Stimulated activated CD8-positive, alpha-beta memory T cell treated with anti-CD3 and anti-CD28 coated beads, Interleukin-2, amount 100 ng/mL, for 1 hour (primary cell): Measurements from ENCODE around the gene HENMT1.

Experiments
- DNase-seq, 2 donors: peaks; one replicate each; pipeline ENCODE4 v3.0.0-alpha.2; 2020; ENCODE audit warnings: low read depth in 2 of 2

The HENMT1 gene

DNA sequence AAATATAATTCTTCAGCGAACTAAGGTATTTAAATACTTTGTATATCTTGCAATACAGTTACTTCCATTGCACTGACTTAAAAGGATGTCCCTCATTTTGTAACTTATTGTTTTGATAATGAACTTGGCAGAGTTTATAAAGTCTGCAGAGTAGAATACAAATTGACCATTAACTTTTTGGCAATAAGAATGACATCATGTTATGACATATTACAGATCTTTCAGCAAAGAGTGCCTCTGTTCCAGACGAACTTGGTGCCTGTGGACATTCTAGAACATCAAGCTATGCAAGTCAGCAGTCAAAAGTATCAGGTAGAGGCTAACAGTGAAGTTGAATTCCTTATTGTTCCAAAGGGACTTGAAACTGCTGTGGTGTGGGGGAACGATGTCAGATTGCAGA, 32.9 kb downstream of the HENMT1 start:
- DNase-seq = no peak

DNA sequence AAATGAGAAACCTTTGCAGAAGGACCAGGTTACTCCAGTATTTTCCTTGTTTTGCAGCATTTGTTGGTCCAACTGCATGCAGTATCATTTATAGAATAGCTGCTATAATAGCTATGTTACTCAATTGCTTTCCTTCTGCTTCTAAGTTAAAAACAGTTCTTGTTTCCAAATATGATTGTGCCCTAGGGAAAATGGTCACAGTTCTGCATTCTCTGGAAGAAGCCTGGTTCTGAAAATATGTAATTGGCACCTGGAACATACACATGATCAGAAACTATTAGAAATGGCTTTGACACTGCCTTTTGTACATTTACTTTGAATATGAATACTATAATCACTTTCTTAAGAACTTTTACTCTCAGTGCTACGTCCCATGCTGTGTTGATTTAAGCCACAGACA, 33.6 kb downstream of the HENMT1 start:
- no peak for DNase-seq

DNA sequence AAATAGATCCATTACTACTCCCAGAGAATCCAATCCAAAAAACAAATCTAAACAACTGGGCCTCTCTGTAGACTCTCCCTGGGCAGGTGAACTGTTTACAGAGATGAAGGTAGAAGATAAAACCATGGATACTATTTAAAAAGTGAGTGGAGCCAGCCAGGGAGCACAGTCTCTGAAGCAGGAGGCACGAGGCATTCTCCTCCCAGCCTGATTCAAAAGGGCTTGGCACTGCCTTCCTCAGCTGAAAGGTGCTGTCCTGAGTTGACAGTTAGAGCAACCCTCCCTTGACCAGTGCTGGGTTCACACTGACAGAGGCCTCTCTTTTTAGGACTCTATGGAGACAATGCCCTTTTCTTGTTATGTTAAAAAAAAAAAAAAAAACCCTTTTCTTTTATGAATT, 36.8 kb downstream of the HENMT1 start:
- DNase-seq = no peak

DNA sequence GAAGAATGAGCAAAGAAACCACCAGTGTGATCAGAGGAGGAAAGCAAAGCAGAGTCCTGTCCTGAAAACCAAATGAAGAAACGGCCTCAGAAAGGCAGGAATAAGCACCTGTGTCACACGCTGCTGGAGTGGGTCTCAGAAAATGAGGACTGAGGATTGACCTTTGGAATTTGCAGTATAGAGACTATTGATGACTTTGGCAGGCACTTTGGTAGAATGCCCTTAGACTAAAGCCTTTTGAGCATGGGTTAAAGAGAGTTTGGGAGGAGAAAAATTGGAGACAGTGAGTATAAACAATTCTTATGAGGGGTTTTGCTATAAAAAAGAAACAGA, 43.2 kb downstream of the HENMT1 start:
- DNase-seq = no peak

DNA sequence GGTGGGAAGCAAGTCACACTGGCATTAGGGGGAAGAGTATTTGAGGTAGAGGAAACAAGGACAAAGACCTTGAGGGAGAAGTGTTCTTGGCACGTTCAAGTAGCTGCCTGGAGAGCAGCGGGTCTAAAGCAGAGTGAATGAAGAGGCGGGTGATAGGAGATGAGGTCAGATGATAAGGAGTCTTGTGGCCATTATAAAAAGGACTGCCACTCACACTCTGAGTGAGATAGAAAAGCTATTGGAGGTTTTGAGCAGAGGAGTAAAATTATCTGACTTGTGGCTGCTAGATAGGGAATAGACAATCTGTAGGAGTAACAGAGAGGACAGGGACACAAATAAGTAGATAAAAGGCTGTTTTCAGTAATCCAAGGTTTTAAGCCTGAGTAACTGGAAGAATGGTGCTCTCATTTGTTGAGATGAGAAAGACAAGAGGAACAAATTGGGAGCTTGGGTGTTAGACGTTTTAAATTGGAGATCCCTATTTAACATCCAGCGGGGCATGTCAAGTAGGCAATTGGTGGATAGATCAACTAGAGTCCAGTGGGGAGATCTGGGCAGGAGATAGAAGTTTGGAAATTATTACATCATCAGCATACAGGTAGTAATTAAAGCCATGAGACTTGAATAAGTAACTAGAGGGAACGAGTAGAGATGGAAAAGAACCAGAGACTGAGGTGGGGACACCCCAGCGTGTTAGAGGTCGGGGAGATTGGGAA, 43.7 kb downstream of the HENMT1 start:
- DNase-seq = no peak

DNA sequence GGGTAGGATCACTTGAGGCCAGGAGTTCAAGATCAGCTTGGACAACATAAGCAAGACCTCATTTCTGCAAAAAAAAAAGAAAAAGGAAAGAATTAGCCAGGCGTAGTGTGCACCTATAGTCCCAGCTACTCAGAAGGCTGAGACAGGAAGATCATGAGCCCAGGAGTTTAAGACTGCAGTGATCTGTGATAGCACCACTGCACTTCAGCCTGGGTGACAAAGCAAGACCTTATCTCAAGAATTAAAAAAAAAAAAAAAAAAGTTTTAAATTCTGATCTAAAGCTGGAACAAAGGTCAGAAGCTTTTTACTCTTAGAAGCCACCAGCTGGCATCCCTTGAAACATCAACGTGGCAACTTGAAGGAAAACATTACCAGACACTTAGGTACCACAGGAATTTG, 45.3 kb downstream of the HENMT1 start:
- no peak for DNase-seq

DNA sequence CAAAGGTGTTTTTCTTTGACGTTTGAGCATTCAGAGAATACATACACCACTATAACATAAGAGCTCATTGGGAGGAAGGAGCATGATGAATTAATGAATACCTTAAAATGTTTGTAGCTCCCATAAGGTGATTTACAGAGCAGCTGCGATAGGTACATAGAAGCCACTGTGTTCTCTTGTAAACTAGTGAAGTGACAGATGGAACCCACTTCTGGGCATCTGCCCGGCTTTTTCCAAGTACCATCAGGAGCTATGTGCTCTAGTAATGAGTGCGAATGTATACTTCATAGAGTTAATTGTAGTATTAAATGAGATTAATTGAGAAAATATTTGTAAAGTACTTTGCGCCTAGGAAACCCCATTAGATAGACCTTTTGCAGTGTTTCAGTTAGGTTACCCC, 48.4 kb downstream of the HENMT1 start:
- DNase-seq = no peak

DNA sequence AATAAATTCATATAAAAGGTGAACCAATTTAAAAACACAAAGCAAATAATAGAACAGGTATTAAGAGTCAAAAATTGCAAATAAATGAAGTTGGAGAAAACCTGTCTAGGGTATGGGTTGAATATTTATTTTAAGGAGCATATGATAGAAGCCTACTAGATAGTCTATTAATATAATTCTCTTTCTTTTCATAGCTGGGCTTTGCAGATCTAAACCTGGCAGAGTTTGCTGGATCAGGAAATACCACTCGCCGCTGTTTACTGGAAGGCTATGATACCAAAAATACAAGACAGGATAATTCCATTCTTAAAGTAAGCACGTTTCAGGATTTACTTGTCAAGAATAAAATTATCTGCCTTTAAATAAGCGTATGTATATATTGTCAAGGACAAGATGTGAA, 48.9 kb downstream of the HENMT1 start:
- no peak for DNase-seq

DNA sequence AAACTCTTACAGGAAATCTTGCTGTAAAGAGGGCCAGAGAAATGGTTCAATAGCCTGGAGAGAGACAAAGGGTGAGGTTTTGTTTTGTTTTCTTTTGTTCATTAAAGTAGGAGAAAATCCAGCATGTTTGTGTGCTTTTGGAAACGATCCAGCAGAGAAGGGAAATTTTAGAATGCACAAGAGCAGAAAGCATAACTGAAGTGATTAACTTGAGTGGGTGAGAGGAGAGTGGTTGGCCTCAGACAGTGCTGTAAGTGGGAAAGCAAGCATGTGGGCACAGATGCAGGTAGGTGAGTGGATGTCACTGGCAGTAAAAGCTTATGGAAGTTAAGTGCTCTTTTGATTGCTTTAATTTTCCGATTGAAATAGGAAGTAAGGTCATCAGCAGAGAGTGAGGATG, 50.8 kb downstream of the HENMT1 start:
- DNase-seq = no peak

DNA sequence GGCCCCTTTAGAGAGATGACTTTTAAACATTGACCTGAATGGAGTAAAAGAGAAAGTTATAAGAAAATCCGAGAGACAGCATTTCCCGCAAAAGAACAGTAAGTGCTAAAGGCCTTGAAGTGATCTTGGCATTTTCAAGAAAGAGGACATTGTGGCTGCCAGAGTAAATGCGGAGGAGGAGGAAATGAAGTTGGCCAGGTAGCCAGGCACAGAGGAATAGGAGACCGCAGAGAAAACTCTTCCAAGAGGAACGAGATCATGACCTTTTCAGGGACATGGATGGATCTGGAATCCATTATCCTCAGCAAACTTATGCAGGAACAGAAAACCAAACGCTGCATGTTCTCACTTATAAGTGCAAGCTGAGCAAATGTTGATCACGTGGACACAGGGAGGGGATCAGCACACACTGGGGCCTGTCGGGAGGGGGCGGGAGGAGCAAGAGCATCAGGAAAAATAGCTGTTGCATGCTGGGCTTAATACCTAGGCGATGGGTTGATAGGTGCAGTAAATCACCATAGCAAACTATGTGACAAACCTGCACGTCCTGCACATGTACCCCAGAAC, 51.3 kb downstream of the HENMT1 start:
- no peak for DNase-seq

DNA sequence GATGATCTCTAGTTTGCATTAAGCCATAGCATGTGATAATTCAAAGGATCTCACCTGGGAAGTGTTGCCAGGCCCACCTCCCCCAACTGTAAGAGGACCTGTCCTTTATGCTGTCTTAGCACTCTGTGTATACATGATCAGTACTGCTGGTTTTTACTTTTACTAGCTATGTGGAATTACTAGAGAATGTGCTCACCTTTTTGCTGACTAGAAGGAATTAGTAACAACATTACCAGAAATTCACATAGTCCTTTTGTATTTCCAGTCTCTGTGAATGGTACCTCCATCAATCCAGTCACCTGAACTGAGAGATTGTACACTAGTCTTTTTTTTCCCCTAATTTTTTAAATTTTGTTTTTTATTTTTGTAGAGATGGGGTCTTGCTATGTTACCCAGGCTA, 54.4 kb downstream of the HENMT1 start:
- no peak for DNase-seq

DNA sequence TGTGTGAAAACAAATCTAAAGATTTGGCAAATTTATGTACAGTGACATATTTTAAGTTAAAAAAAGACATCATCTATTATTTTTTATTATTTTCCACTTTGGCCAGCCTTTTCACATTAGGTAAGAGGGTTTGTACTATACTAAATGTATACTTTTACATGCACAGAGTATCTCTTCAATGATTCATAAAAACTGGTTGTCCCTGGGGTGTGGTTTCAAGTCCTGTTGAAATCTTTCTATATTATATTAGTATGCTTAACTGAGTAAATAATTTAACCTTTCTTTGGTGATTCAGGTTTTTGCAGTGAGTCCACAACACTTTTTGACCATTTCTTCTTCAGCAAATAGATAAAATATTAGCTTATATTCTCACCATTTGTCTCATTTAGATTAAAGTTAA, 55.3 kb downstream of the HENMT1 start:
- DNase-seq = no peak

DNA sequence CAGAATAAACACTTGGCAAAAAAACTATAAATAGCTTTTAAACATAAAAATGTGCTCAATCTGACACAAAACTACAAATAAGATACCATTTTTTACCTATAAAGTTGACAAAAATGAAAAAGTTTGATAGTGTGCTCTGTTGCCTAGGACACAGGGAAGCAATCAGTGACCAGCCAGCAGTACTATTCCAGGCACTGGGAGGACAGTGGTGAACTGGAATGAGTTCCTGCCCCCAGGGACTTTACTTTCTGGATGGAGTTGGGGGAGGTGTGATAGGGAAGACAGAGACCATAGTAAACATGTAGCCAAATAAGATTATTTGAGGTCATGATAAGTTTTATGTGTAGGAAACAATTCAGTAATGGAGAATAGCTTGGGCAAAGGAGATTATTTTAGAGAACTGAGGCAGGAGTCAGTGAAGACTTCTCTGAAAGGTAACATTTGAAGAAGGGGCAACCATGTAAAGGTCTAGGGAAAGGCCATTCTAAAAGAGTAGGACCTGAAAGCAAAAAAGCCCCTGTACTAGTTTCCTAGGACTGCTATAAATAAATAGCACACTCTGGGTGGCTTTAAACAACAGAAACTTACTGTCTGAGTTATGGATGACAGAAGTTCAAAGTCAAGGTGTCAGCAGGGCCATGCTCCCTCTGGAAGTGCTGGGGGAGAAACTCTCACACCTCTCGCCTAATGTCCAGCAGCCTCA, 59.0 kb downstream of the HENMT1 start:
- no peak for DNase-seq

DNA sequence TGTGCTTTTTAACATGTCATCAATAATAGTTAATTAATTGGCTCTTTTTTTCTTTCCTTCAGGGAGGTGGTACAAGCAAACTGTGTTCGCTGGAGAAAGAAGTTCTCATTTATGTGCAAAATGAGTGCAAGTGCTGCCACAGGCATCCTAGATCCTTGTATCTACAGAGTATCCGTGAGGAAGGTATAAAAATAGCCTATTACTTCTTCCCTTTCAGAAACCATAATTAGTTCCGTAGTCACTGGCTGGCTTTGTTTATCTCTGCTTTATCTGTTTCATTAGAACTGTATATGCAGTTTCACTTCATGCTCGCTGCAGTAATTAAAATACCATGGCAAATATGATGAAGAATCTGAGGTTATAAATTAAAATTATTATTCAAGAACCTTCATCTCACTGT, 60.4 kb downstream of the HENMT1 start:
- DNase-seq = no peak

DNA sequence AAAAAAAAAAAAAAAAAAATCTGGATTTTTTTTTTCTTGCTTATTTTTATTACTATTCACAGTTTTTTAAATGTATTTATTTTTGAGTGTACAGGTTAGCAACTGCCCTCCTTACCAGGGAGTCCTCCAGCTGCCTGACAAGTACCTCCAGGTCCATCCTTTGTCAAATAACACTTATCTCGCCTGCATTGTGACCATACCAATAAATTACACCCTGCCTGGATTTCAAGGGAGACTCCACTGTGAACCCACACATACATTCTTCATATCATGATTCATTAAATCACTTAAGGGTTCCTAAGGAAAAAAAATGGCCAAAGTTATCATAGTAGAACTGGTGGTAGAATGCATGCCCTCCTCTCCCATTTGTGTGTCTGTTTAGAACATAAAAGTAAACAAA, 62.6 kb downstream of the HENMT1 start:
- no peak for DNase-seq
